ENCODE data around the gene EXOC3L1. TPM values are rescaled to one million over a fixed set of nuclear protein-coding genes. Genes with fewer than 3 reads are reported as not detected.

EXOC3L1 gene
- total RNA-seq, 2 donors from 2014 or later: 0.68 to 1.5 TPM

GRCh38 chr16:67147437-67148140, 42.3 kb downstream of the EXOC3L1 start:
- Histone ChIP-seq H3K4me3 (no peak overlapping the region), H3K36me3 (peaks cover 30% of the 10 kb centered on the region)
- DNase-seq (ENCODE audit: low spot score): no peak

GRCh38 chr16:67146523-67147357, 43.2 kb downstream of the EXOC3L1 start:
- no peak for TF ChIP-seq CTCF (IDR thresholded peaks at IDR 0.05)
- no peak for ATAC-seq (ENCODE audit: insufficient number of reproducible peaks, low FRiP score, low read depth)
- Histone ChIP-seq H3K27ac (no peak overlapping the region), H3K4me3 (no peak overlapping the region), H3K9me3 (no peaks in the 10 kb centered on the region), H3K36me3 (peaks cover 39% of the 10 kb centered on the region), H3K27me3 (replicated peaks; ENCODE audit: insufficient read depth) (no peaks in the 10 kb centered on the region), H3K4me1 (ENCODE audit: control insufficient read depth in 1 of 2, low read depth in 2 of 2) (peaks cover 0 to 7% of the 10 kb centered on the region in 2 donors)
- no peak for DNase-seq (ENCODE audit: low spot score)

More at GRCh38 chr16:67147437-67148140, 42.3 kb downstream of the EXOC3L1 start:
- H3K27ac ChIP-seq: no peak overlapping the region
- peaks cover 0 to 7% of the 10 kb centered on the region in 2 donors for H3K4me1 ChIP-seq (ENCODE audit: control insufficient read depth in 1 of 2, low read depth in 2 of 2)
- H3K27me3 ChIP-seq (replicated peaks; ENCODE audit: insufficient read depth): no peaks in the 10 kb centered on the region
- no peak for ATAC-seq (ENCODE audit: insufficient number of reproducible peaks, low FRiP score, low read depth)
- no peaks in the 10 kb centered on the region for H3K9me3 ChIP-seq
- no peak for TF ChIP-seq CTCF (IDR thresholded peaks at IDR 0.05)

- H3K36me3 ChIP-seq: peaks cover 49% of the 10 kb centered on the region
Measured at GRCh38 chr16:67145746-67146145, 44.2 kb downstream of the EXOC3L1 start.

GRCh38 chr16:67144943-67145342, 45.0 kb downstream of the EXOC3L1 start:
- ATAC-seq (ENCODE audit: insufficient number of reproducible peaks, low FRiP score, low read depth) (no peak), DNase-seq (ENCODE audit: low spot score) (no peak)
- Histone ChIP-seq H3K27me3 (replicated peaks; ENCODE audit: insufficient read depth) (no peaks in the 10 kb centered on the region), H3K9me3 (no peaks in the 10 kb centered on the region), H3K36me3 (peaks cover 57% of the 10 kb centered on the region), H3K27ac (no peak overlapping the region), H3K4me1 (ENCODE audit: control insufficient read depth in 1 of 2, low read depth in 2 of 2) (no peaks in the 10 kb centered on the region), H3K4me3 (no peak overlapping the region)
- TF ChIP-seq CTCF (IDR thresholded peaks at IDR 0.05): no peak

More at GRCh38 chr16:67145746-67146145, 44.2 kb downstream of the EXOC3L1 start:
- Histone ChIP-seq H3K27ac (no peak overlapping the region), H3K4me3 (no peak overlapping the region), H3K4me1 (ENCODE audit: control insufficient read depth in 1 of 2, low read depth in 2 of 2) (no peaks in the 10 kb centered on the region), H3K9me3 (no peaks in the 10 kb centered on the region), H3K27me3 (replicated peaks; ENCODE audit: insufficient read depth) (no peaks in the 10 kb centered on the region)
- TF ChIP-seq CTCF (IDR thresholded peaks at IDR 0.05): no peak
- DNase-seq (ENCODE audit: low spot score) (no peak), ATAC-seq (ENCODE audit: insufficient number of reproducible peaks, low FRiP score, low read depth) (no peak)

GRCh38 chr16:67142342-67142741, 47.6 kb downstream of the EXOC3L1 start:
- Histone ChIP-seq H3K27ac (no peak overlapping the region), H3K4me1 (ENCODE audit: control insufficient read depth in 1 of 2, low read depth in 2 of 2) (no peaks in the 10 kb centered on the region), H3K9me3 (no peaks in the 10 kb centered on the region), H3K36me3 (peaks cover 75% of the 10 kb centered on the region), H3K27me3 (replicated peaks; ENCODE audit: insufficient read depth) (no peaks in the 10 kb centered on the region), H3K4me3 (no peak overlapping the region)
- ATAC-seq (ENCODE audit: insufficient number of reproducible peaks, low FRiP score, low read depth): no peak
- no peak for DNase-seq (ENCODE audit: low spot score)
- TF ChIP-seq CTCF (IDR thresholded peaks at IDR 0.05): no peak
